Activated CD4-positive, alpha-beta T cell treated with anti-CD3 and anti-CD28 coated beads for 48 hours (primary cell): Measurements from ENCODE around the gene B4GALT1.

Experiments used
- DNase-seq: peaks from one replicate; pipeline ENCODE4 v3.0.0-alpha.2; 2020

The B4GALT1 gene

DNA sequence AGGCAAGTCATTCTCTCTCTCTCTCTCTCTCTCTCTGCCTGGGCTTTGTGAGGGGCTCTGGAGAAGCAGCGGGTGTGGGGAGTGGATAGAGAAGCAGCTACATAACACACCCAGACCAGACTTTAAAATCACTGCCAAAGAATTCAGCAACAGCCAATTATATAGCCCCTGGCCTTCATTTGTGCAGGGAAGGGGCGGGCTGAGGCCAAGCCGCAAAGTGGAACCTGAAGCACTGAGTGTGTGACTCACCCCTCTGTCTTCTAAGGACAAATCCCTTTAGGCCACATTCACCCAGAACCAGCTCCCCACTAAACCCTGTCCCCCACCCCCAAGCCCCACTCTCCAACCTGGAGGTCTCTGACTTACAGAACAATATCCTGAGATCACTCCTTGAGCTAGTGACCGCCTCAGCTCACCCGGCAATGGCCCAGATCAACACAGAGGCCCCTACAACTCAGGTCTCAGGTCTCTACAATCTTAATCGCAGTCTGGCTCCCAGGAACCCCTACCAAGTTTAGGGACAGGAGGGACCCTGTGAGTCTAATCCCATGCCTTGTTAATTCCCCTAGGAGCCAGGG is 6.0 kb downstream of the B4GALT1 start:
- peak; percentile 59 for DNase-seq

- DNase-seq = peak; percentile 45
Measured at GRCh38 chr9:33160446-33160845, 6.7 kb downstream of the B4GALT1 start.

DNA sequence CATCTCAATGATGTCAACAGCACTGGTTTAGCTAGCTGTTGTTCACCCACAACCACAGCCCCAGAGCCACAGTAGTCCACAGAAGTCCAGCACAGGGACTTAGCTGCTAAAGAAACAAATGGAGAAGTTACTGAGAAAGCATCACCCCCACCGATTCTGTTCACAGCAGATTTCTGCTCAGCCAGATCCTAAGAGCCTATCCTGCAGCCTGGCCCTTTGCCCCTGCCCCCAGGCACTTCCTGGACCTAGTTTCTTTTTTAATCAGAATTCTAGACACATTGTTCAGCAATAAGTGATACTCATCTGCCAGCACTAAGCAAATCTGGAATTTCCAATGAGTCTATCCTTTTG is 7.4 kb downstream of the B4GALT1 start:
- peak; percentile 75 for DNase-seq

DNA sequence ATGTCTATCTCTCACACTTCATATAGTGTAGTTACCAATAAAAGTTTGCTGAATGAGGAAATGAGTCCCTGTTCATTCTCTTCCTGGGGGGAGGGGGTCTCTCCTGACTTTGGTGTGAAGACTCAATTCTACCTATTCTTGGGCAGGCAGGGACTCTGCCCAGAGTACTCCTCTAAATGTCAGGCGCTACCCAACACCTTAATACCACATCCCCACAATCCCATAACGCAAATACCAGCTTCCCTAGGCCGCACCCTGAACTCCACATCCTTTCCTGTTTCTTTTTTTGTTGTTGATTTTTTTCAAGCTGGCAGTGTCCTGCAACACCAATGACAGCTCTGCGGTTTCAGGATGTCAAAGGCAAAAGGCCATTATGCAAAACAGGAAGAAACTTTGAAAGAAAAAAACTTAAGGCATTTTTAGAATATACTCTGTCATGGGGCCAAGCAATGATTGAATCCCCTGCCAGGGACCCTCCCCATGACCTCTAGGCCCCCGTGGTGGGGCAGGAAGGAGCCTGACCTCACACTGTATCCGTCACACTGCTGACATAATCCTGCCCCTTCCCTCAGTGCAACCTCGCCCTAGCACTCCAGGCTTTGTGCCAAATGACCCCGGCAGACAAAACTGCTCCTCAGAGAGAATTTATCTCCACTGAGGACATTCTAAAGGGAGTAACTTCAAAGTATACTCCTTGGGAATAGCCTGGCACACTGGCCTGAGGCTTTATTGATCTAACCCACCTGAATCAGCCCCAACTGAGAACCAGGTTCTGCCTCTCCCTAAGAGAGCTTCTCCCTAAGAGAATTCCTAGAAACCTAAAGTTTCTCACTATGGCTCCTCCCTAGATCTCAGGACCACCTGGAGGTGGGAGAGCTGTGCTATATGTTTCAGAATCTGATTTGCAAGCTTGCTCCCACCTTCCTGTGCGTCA is 8.0 kb downstream of the B4GALT1 start:
- no peak for DNase-seq

- no peak for DNase-seq
Measured at GRCh38 chr9:33157960-33158842, 8.9 kb downstream of the B4GALT1 start.

- DNase-seq = no peak
Measured at GRCh38 chr9:33155393-33155792, 11.7 kb downstream of the B4GALT1 start.

DNA sequence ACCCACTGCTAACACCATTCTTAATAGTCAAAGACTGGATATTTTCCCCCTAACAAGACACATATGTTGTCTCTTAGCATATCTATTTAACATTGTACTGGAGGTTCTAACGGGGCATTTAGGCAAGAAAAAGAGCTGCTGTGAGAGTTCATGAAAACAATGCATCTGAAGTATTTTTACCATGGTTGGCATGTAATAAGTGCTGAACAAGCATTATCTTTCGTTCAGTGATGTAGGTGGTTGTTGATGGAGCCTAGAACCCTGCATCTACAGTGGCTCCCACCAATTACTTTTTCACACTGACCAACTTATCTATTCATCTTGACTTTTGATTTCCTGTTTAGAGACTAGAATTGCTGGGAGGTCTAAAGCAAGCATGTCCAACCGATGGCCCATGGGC is 12.8 kb downstream of the B4GALT1 start:
- DNase-seq = no peak

GRCh38 chr9:33153666-33154065 is 13.5 kb downstream of the B4GALT1 start:
- no peak for DNase-seq

- no peak for DNase-seq
Measured at GRCh38 chr9:33153001-33153400, 14.1 kb downstream of the B4GALT1 start.

DNA sequence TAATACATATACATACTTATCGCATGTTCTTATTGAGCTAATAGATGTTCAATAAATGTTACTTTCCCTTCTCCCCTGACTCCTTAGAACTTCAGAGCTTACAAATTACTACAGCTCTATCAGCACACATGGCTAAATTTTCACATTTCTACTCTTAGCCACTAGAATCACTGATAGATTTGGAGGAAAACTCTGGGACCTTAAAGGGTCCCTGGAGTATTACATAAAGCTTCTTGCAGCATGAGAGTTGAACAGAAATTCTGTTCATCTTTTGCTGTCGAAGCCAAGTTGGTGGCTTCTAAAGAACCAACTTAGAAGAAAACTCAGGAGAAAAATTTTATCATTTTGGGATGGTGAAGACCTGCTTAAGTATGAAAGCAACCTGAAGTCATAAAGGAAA is 15.5 kb downstream of the B4GALT1 start:
- DNase-seq = no peak

DNA sequence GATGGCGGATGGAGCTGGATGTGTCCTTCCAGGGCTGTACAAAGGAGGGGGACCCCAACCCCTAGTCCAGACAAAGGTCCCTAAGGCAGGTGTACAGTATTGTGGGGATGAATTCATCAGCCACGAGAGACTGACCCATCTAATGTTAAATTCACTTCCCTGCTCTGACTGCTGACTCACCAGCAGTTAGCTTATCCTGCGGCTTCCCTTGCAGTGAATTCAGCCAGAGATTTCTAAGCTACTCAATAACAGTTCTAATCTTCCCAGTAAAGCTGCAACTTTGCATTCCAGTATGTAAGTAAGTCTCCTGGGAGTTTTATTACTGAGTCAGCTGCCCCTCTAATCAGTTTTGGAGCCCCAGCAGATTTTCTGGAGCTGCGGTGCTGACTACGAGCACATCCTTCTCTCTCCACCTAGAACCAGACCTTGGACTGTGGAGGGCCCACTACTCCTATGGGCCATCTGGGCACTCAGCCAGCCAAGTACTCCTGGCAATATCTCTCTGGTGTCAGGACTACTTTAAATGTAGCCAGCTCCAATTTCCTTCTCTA is 16.1 kb downstream of the B4GALT1 start:
- no peak for DNase-seq

GRCh38 chr9:33148367-33149014 is 18.6 kb downstream of the B4GALT1 start:
- no peak for DNase-seq

GRCh38 chr9:33147416-33148169 is 19.5 kb downstream of the B4GALT1 start:
- DNase-seq = no peak

DNA sequence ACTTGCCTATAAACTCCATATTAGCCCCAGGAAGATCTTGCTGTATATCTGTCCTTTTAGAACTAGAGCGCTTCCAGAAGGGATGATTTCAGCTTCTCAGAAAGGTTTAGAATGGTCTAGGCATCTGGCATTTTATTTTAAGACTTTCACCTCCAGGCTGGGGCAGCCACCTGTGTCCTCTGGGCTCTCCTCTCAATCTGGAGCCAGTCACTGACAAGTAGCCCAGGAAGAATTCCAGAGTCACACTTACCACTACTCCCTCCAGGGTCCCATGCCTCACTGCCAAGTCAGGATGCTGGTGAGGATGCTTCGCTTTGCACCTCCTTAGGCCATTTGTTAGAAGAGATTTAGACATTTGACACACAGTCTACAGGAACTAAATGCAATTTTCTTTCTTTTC is 20.8 kb downstream of the B4GALT1 start:
- DNase-seq = no peak

DNA sequence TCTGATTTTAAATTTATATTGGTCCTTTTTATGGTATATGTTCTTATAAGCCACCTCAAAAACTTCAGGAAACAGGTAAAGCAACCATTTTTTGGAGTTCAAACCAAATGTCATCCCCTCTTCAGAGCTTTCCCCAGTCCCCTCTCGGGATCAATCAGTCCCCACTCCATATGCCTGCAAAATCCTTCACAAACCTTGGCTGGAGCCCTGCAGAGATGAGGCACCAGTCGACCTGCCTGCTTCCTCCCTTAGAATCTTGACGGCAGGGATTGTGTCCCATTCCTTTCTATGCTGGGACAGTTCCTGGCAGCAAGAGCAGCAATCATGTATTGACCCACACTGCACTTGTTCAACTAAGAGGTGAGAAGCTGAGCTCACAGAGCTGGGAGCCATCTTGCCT is 22.6 kb downstream of the B4GALT1 start:
- no peak for DNase-seq

- DNase-seq = no peak
Measured at GRCh38 chr9:33143241-33143661, 23.9 kb downstream of the B4GALT1 start.

DNA sequence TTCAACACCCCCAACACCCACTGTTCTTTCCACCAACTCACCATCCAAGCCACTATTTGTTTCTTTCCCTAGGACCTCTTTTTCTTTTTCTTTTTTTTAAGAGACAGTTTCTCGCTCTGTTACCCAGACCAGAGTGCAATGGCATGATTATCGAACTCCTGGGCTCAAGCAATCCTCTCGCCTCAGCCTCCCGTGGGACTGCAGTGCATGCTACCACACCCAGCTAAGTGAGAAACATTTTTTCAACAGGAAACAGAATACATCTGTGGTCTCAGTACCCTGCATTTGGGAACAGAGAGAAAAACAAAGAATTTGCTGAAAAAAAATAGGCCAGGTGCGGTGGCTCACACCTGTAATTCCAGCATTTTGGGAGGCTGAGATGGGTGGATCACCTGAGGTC is 24.6 kb downstream of the B4GALT1 start:
- no peak for DNase-seq

GRCh38 chr9:33140401-33141360 is 26.5 kb downstream of the B4GALT1 start:
- peak; percentile 40 for DNase-seq

- DNase-seq = no peak
Measured at GRCh38 chr9:33139421-33140228, 27.5 kb downstream of the B4GALT1 start.

DNA sequence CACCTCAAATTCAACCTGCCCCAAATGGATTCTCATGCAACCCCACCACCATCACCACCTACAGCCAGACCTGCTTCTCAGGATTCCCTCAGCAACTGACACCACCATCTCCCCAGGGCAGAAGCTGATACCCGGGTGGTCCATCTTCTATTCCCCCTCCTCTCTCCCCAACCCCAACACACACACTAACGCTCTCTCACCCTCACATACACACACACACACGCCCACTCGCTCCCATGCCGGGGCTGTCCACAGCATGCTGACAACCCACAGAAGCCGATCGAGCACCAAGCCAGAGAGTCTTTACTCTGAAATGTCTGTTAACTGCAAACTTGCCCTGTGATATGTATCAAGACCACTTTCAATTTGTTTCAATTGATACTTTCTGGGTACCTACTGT is 28.4 kb downstream of the B4GALT1 start:
- DNase-seq = no peak
